BJ (cell line): ENCODE results near the gene DOCK3. TPM values are rescaled to one million over a fixed set of nuclear protein-coding genes. Genes with fewer than 3 reads are reported as not detected.
A peak's percentile ranks its signal among the peaks of the same experiment; 100 is the strongest.

Experiments used
- CTCF ChIA-PET: fragments of 350-600 bp; formaldehyde crosslinking; extraction: SDS; loops from one replicate; lab custom pipeline; 2021; ENCODE audit warnings: antibody characterized with exemption, inconsistent platforms; lab: Yijun Ruan, JAX
- POLR2A ChIA-PET: fragments of 300-600 bp; sonication (Branson Sonifier 250); formaldehyde crosslinking; extraction: SDS; loops from one replicate; lab custom pipeline; 2021; ENCODE audit warnings: antibody characterized with exemption; lab: Charles Lee
- DNase-seq: peaks from one replicate; pipeline ENCODE4 v3.0.0-alpha.2; 2011; ENCODE audit warnings: low read depth
- H3K27me3 ChIP-seq: 2 replicates; pipeline ENCODE4 v1.6.0; 2011; ENCODE audit warnings: low read length; ENCODE audit not compliant: control insufficient read depth, insufficient read depth
- H3K36me3 ChIP-seq: 2 replicates; pipeline ENCODE4 v1.5.1; 2011; ENCODE audit warnings: low read length; ENCODE audit not compliant: control insufficient read depth, insufficient read depth
- H3K4me3 ChIP-seq: 2 replicates; pipeline ENCODE4 v1.5.1; 2011; ENCODE audit warnings: low read depth, mild to moderate bottlenecking, control low read depth, low read length
- polyA plus RNA-seq: library from polyadenylated mRNA; depleted of rRNA; stranded (reverse); fragments of >200 nt; gene quantifications from 2 replicates; pipeline ENCODE4 v1.2.3, GENCODE V29; 2011
- TF ChIP-seq, protein P1 (sequence below): IDR thresholded peaks from 2 replicates; pipeline ENCODE4 v1.5.1; 2011; ENCODE audit warnings: low read depth, mild to moderate bottlenecking, control low read depth, inconsistent platforms, low read length, moderate library complexity; ENCODE audit not compliant: insufficient read depth

Gene DOCK3
- polyA plus RNA-seq, 1 experiment: 0.09 TPM

DNA sequence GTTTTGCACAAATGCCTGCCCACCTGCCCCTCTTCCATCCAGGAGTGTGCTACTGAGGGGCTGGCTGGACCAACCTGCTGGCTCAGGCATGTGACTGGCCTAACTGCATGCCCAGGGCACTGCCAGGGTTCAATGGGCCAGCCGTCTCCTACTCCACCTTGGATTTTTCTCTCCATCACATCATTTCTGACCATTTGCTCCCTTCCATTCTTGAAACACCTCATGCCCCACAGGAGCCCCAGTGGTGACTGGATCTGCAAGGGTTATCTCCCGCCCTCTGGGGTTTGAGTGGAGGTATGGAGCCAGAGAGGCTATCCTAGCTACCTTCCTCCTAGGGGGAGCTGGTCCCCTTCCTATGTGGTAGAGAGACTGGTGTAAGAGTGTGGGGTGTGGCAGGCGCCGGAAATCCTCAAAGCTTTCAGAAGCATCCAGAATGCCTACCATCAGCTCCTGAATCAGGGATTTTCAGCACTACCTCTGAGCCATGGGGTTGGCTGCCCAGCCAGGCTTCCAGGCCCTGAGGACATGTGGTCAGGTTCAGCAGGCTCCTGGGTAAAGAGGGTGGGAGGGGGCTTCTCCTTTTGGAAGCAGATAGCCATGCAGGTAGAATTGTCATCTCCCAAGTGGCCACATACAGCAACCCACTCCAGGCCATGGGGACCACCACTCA lies 707.5 kb downstream of the DOCK3 start:
- TF ChIP-seq, protein P1, sequence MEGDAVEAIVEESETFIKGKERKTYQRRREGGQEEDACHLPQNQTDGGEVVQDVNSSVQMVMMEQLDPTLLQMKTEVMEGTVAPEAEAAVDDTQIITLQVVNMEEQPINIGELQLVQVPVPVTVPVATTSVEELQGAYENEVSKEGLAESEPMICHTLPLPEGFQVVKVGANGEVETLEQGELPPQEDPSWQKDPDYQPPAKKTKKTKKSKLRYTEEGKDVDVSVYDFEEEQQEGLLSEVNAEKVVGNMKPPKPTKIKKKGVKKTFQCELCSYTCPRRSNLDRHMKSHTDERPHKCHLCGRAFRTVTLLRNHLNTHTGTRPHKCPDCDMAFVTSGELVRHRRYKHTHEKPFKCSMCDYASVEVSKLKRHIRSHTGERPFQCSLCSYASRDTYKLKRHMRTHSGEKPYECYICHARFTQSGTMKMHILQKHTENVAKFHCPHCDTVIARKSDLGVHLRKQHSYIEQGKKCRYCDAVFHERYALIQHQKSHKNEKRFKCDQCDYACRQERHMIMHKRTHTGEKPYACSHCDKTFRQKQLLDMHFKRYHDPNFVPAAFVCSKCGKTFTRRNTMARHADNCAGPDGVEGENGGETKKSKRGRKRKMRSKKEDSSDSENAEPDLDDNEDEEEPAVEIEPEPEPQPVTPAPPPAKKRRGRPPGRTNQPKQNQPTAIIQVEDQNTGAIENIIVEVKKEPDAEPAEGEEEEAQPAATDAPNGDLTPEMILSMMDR: no peak
- Histone ChIP-seq H3K27me3 (no peaks in the 10 kb centered on the region), H3K4me3 (no peak overlapping the region), H3K36me3 (no peaks in the 10 kb centered on the region)
- POLR2A ChIA-PET: no interaction called here
- CTCF ChIA-PET: interaction anchor here (0.6 kb wide), 1 partner anchor 7 kb away, joined by 4 read pairs; no protein-coding TSS in a partner anchor
- DNase-seq: no peak

DNA sequence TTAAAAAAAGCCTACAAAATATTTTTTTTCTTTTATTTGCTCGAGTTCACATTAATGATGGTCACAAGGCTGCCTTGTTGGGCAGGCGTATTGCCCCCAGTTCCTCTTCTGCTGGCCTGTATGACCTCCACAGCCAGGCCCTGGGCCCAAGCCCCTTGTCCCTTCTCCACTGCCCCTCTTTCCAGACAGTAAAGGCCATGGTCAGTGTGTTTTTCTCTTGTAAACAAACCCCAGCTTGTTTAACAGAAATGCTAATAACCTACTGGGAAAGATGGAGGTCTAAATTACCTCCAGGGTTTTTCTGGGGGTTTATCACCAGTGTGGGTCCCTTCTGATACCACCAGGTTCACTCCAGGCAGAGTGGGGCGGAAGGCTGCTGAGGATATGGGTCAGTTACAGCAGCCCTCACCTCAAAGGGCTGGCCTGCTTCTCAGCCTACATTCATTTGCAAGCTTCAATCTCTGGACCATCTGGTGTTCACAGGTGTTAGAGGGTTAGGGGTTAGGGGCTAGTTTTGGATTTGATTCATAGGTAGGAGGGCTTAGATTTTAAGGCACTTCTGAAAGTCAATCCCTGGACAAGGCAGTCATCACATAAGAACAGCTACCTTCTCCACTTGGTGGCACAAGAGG lies 708.3 kb downstream of the DOCK3 start:
- H3K4me3 ChIP-seq: no peak overlapping the region
- no peaks in the 10 kb centered on the region for H3K27me3 ChIP-seq
- POLR2A ChIA-PET: no interaction called here
- CTCF ChIA-PET: interaction anchor here (0.9 to 1.3 kb wide), 2 partner anchors 114 to 283 kb away, joined by 3 to 4 read pairs; no protein-coding TSS in a partner anchor
- no peak for DNase-seq
- no peaks in the 10 kb centered on the region for H3K36me3 ChIP-seq
- TF ChIP-seq, protein P1: no peak

DNA sequence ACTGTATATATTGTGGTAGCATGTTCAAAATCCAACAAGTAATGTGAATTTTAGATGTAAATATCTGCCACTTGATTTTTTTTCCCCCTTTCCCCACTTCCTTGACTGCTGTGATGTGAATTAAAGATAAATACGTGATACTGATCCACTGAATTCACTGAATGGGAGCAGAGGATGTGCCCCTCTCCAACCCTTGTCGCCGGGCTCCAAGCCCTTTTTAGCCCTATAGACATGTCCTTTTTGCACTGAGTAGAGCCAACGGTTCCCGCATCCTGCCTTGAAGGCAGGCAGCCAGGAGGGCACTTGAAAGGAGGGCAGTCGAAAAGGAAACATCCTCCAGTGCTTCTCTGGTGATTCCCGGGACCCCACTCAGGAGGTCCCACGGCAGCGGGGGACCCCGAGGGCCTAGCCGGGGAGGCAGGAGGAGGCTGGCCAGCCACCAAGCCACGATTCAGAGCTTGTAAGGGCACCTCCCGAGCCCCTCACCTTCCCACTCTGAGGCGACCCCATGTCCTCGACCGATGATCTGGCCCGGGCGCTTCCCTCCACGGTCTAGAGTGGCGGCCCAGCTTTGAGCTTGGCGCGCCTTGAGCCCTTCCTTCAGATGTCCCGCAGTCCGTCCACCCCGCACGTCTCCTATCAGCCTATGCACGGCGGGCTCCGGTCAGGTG lies 709.5 kb downstream of the DOCK3 start:
- ChIA-PET CTCF (interaction anchor here (0.9 to 3.2 kb wide), 6 partner anchors 8 to 813 kb away, joined by 3 to 14 read pairs (median 4); partner anchors contain the start of gene MAPKAPK3), POLR2A (interaction anchor here (0.9 kb wide), 1 partner anchor 115 kb away, joined by 3 read pairs; no protein-coding TSS in a partner anchor)
- TF ChIP-seq, protein P1: no peak

DNA sequence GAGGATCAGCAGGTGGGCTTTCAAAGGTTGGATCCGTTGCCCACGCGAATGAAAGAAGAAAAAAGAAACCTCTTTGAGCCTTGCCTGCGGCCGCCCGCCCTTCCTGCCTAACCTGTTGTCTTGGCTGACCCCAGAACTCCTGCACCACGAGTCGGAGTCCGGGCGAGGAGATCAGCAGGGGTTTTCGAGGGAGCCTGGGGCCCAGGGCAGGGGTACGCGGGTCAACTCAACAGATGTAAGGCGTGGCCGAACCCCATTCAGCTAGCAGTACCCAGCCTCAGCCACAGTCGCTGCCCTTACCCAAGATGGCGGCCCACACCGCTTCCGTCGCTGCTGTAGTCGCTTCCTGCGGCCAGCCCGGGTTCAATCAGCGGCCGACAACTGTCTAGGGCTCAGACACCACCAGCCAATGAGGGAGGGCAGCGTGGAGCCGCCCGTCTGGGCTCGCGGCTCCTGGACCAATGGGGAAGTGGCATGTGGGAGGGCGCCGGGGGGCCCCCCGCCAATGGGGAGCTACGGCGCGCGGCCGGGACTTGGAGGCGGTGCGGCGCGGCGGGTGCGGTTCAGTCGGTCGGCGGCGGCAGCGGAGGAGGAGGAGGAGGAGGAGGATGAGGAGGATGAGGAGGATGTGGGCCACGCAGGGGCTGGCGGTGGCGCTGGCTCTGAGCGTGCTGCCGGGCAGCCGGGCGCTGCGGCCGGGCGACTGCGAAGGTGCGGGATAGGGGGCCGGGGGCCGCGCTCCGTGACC lies 710.2 kb downstream of the DOCK3 start, which contains the start of gene MANF:
Gene MANF (plus strand): TSS at position 566 of the 748 bp plus-strand sequence. CDS start 52 bp downstream, at position 618.
- Histone ChIP-seq H3K4me3 (peak within 1 kb of the TSS; percentile 91), H3K27me3 (no peaks in the 10 kb centered on the region), H3K36me3 (peaks cover 2% of the 10 kb centered on the region; the same call in 1 of the 2 replicates)
- POLR2A ChIA-PET: interaction anchor here (0.5 to 1.9 kb wide), 6 partner anchors 27 to 783 kb away, joined by 3 to 11 read pairs (median 3); partner anchors contain the start of gene DCAF1
- peak; percentile 88 for DNase-seq
- TF ChIP-seq, protein P1: no peak
- CTCF ChIA-PET: interaction anchor here (1.0 to 3.2 kb wide), 6 partner anchors 9 to 814 kb away, joined by 3 to 14 read pairs (median 5); partner anchors contain the start of genes CISH and MAPKAPK3

More for the DNA sequence above, 709.5 kb downstream of the DOCK3 start:
- DNase-seq: no peak
- H3K4me3 ChIP-seq: peak overlapping the region; percentile 91
- H3K27me3 ChIP-seq: no peaks in the 10 kb centered on the region
- peaks cover 2% of the 10 kb centered on the region; the same call in 1 of the 2 replicates for H3K36me3 ChIP-seq
